Sigmoid colon (tissue), 3 donors: Measurements from ENCODE around the gene CFAP97D2.

ENCODE experiments used
- POLR2A ChIP-seq, 2 donors: fragments of 450-650 bp; IDR thresholded peaks; one replicate each; pipeline ENCODE4 v1.6.1; 2016; ENCODE audit warnings: antibody characterized with exemption in 2 of 2, mild to moderate bottlenecking in 2 of 2, moderate library complexity in 2 of 2
- TF ChIP-seq, protein P1 (sequence below), 4 experiments: fragments of 450-650 bp in 3 of 4; fragments of 200-600 bp in 1 of 4; IDR thresholded peaks; one replicate each; pipeline ENCODE4 v1.5.1; 2016 to 2019; ENCODE audit warnings: antibody characterized with exemption in 4 of 4, mild to moderate bottlenecking in 3 of 4, moderate library complexity in 2 of 4

DNA sequence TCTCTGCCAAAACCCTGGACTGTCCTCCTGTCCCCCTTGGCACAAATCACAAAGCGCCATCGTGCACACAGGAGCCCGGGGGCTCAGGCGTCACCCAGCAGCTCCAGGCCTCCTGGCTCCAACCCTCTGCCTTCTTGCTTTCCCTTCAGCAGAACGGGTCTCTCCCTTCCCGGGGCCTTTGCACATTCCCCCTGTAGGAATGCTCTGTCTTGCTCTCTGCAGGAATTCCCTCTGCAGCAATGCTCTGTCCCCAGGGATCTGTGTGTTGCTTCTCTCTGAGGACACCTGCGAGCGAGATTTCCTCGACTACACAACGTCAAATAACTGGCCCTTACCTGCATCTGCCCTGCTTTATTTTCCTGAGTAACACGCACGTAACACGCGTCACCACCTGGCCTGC lies 33.3 kb upstream of the CFAP97D2 start:
- TF ChIP-seq, protein P1, sequence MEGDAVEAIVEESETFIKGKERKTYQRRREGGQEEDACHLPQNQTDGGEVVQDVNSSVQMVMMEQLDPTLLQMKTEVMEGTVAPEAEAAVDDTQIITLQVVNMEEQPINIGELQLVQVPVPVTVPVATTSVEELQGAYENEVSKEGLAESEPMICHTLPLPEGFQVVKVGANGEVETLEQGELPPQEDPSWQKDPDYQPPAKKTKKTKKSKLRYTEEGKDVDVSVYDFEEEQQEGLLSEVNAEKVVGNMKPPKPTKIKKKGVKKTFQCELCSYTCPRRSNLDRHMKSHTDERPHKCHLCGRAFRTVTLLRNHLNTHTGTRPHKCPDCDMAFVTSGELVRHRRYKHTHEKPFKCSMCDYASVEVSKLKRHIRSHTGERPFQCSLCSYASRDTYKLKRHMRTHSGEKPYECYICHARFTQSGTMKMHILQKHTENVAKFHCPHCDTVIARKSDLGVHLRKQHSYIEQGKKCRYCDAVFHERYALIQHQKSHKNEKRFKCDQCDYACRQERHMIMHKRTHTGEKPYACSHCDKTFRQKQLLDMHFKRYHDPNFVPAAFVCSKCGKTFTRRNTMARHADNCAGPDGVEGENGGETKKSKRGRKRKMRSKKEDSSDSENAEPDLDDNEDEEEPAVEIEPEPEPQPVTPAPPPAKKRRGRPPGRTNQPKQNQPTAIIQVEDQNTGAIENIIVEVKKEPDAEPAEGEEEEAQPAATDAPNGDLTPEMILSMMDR (IDR thresholded peaks at IDR 0.05): no peak
- TF ChIP-seq POLR2A (IDR thresholded peaks at IDR 0.05): no peak
